ENCODE measurements around the gene SEPTIN12. TPM values are rescaled to one million over a fixed set of nuclear protein-coding genes. Genes with fewer than 3 reads are reported as not detected.

Gene SEPTIN12
- total and polyA plus RNA-seq, 2 donors (not counting 3 experiments of a cell fraction or from before 2014, with no cell fraction given) = not detected

GRCh38 chr16:4748682-4749411 is 39.3 kb downstream of the SEPTIN12 start:
- Histone ChIP-seq H3K4me2 (ENCODE audit: insufficient read depth, low read length) (no peak overlapping the region), H3K9me3 (replicated peaks; ENCODE audit: control insufficient read depth, insufficient read depth, low read length) (no peaks in the 10 kb centered on the region), H4K20me1 (replicated peaks; ENCODE audit: control insufficient read depth, extremely low read depth, insufficient read depth, low read length) (no peaks in the 10 kb centered on the region), H3K36me3 (ENCODE audit: control insufficient read depth in 2 of 2, extremely low read depth in 1 of 2, insufficient read depth in 2 of 2, low read length in 2 of 2) (peaks cover 3 to 22% of the 10 kb centered on the region in 2 experiments), H3K27me3 (ENCODE audit: control insufficient read depth in 2 of 2, insufficient read depth in 2 of 2, low read length in 2 of 2) (no peaks in the 10 kb centered on the region), H2AFZ (ENCODE audit: low read depth, low read length) (no peak overlapping the region), H3K4me1 (ENCODE audit: control insufficient read depth, extremely low read depth, insufficient read depth, low read length) (no peaks in the 10 kb centered on the region), H3K4me3 (replicated peaks in 1 of 3; ENCODE audit: insufficient read depth in 1 of 3, low read depth in 1 of 3, low read length in 3 of 3) (no peak overlapping the region), H3K9me1 (replicated peaks; ENCODE audit: control insufficient read depth, extremely low read depth, insufficient read depth, low read length) (no peaks in the 10 kb centered on the region), H3K79me2 (ENCODE audit: control insufficient read depth, insufficient read depth, low read length) (no peaks in the 10 kb centered on the region), H3K9ac (replicated peaks; ENCODE audit: extremely low read depth, insufficient read depth, low read length) (no peak overlapping the region), H3K27ac (ENCODE audit: insufficient read depth, low read depth, low read length) (no peak overlapping the region)
- intact Hi-C loops (cut with micrococcal nuclease) (no loop called here), dilution Hi-C loops (cut with MboI; ENCODE audit: extremely low pct_ligation_motif_present, low sequenced_read_pairs) (no loop called here)
- TF ChIP-seq, protein P1, sequence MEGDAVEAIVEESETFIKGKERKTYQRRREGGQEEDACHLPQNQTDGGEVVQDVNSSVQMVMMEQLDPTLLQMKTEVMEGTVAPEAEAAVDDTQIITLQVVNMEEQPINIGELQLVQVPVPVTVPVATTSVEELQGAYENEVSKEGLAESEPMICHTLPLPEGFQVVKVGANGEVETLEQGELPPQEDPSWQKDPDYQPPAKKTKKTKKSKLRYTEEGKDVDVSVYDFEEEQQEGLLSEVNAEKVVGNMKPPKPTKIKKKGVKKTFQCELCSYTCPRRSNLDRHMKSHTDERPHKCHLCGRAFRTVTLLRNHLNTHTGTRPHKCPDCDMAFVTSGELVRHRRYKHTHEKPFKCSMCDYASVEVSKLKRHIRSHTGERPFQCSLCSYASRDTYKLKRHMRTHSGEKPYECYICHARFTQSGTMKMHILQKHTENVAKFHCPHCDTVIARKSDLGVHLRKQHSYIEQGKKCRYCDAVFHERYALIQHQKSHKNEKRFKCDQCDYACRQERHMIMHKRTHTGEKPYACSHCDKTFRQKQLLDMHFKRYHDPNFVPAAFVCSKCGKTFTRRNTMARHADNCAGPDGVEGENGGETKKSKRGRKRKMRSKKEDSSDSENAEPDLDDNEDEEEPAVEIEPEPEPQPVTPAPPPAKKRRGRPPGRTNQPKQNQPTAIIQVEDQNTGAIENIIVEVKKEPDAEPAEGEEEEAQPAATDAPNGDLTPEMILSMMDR (IDR thresholded peaks at IDR 0.05; ENCODE audit: extremely low read depth in 1 of 2, insufficient read depth in 1 of 2, low read depth in 1 of 2, low read length in 2 of 2) = no peak
- no peak for TF ChIP-seq FOS (IDR thresholded peaks at IDR 0.05; ENCODE audit: borderline replicate concordance, insufficient read depth, low read length)
- no peak for TF ChIP-seq EZH2 (IDR thresholded peaks at IDR 0.05; ENCODE audit: borderline replicate concordance, low read depth, low read length, severe bottlenecking)
- TF ChIP-seq MAX (IDR thresholded peaks at IDR 0.05; ENCODE audit: insufficient read depth, insufficient read length) = no peak
- no peak for TF ChIP-seq POLR2AphosphoS5 (IDR thresholded peaks at IDR 0.05; ENCODE audit: insufficient read depth, low read depth, low read length)
- TF ChIP-seq JUN (IDR thresholded peaks at IDR 0.05; ENCODE audit: borderline replicate concordance, insufficient read depth, insufficient read length, low read depth) = no peak
- TF ChIP-seq MYC (IDR thresholded peaks at IDR 0.05; ENCODE audit: low read depth, low read length) = no peak
- TF ChIP-seq GATA2 (IDR thresholded peaks at IDR 0.05; ENCODE audit: insufficient read depth, insufficient read length, low read depth, low read length) = no peak
- no peak for TF ChIP-seq POLR2A (IDR thresholded peaks at IDR 0.05; ENCODE audit: low read depth, low read length)
- no peak for FAIRE-seq
- BruUV-seq (replicated peaks) = no TSS peak
- no peak for DNase-seq (ENCODE audit: low read depth, low spot score)
- POLR2A ChIA-PET = no interaction called here
- CTCF ChIA-PET = no interaction called here

All from endothelial cell of umbilical vein (primary cell).